ENCODE results near the gene ZNF846. TPM values are rescaled to one million over a fixed set of nuclear protein-coding genes. Genes with fewer than 3 reads are reported as not detected.
"Not testable (repeated sequence)": the region's sequence is repeated elsewhere in the genome, so short reads cannot be mapped to it uniquely, and the experiment has no call there.

Gene ZNF846
- total RNA-seq, 1 experiment from 2014 or later = 10.2 TPM

DNA sequence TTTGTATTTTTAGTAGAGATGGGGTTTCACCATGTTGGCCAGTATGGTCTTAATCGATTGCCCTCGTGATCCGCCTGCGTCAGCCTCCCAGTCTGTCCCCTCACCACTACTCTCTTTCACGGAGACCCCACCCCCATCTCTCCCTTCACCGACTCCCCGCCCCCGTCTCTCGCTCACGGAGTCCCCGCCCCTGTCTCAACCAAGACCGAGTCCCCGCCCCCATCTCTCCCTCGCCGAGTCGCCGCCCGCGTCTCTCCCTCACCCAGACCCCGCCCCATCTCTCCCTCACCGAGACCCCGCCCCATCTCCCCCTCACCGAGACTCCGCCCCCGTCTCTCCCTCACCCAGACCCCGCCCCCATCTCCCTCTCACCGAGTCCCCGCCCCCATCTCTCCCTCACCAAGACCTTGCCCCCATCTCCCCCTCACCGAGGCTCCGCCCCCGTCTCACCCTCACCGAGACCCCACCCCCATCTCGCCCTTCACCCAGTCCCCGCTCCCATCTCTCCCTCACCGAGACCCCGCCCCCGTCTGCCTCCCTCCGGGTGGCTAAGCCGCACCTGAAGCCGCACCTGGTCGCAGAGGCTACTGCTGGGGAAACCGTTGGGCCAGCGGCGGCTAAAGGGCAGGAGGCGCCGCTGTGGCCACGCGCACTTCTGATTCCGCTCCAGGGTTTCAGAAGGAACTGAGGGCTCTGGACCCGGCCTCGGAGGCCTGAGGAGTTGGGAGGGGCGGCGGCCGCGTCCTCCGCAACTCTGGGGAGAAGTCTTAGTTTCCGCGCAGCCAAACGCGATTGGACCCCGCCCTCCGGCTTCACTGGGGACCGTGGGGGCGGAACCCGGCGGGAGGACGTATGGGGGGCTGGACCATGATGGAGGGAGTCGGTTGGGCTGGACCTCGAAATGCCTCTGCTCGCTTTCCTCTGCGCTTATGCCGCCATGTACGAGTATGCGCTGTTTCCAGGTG is 17.1 kb upstream of the ZNF846 start:
- ATAC-seq = peak; percentile 87
- CTCF ChIA-PET = interaction anchor here (0.7 kb wide), 1 partner anchor 15 kb away, joined by 12 read pairs; no protein-coding TSS in a partner anchor
- BruUV-seq (replicated peaks) = no TSS peak

DNA sequence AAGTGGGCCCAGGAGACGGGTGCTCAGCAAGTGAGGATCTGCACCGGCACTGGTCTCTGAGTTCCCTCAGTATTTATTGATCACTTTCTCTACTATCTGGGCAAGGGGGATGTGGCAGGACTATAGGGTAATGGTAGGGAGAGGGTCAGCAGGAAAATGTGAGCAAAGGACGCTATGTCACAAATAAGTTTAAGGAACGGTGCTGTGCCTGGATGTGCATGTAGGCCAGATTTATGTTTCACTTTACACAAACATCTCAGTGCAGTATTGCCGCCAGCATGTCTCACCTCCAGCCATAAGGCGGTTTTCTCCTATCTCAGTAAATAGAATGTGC is 15.6 kb upstream of the ZNF846 start:
- Histone ChIP-seq H3K4me3 (ENCODE audit: low read depth in 2 of 2, low read length in 2 of 2) (peak overlapping the region; percentile 47 to 50; a peak in 3 of 4 replicates), H3K27ac (ENCODE audit: low read length) (peak overlapping the region; percentile 78)
- CTCF ChIA-PET; intact Hi-C loops (cut with micrococcal nuclease; ENCODE audit: unreplicated experiment); ATAC-seq; BruUV-seq (replicated peaks); H3K27me3 ChIP-seq (ENCODE audit: control insufficient read depth, insufficient read depth, low read length); H3K4me1 ChIP-seq (ENCODE audit: control insufficient read depth, insufficient read depth, low read length); H3K9me3 ChIP-seq (ENCODE audit: control insufficient read depth, insufficient read depth, low read depth, low read length); in situ Hi-C loops (cut with HindIII; ENCODE audit: low pct_unique_long_range_greater_than_20kb, low sequenced_read_pairs); POLR2A ChIA-PET; DNase-seq (ENCODE audit: low read depth, low spot score); H3K36me3 ChIP-seq (ENCODE audit: control insufficient read depth, insufficient read depth, low read length): not testable (repeated sequence)

More for the DNA sequence above, 17.1 kb upstream of the ZNF846 start:
- Histone ChIP-seq H3K36me3 (ENCODE audit: control insufficient read depth, insufficient read depth, low read length) (no peaks in the 10 kb centered on the region), H3K9me3 (ENCODE audit: control insufficient read depth, insufficient read depth, low read depth, low read length) (no peaks in the 10 kb centered on the region), H3K27me3 (ENCODE audit: control insufficient read depth, insufficient read depth, low read length) (no peaks in the 10 kb centered on the region), H3K4me3 (ENCODE audit: low read depth in 2 of 2, low read length in 2 of 2) (peak overlapping the region; percentile 61 to 66), H3K27ac (ENCODE audit: low read length) (peak overlapping the region; percentile 82), H3K4me1 (ENCODE audit: control insufficient read depth, insufficient read depth, low read length) (peaks cover 7% of the 10 kb centered on the region; the same call in 1 of the 2 replicates)
- in situ Hi-C loops (cut with HindIII; ENCODE audit: low pct_unique_long_range_greater_than_20kb, low sequenced_read_pairs) (no loop called here), intact Hi-C loops (cut with micrococcal nuclease; ENCODE audit: unreplicated experiment) (no loop called here)
- TF ChIP-seq TCF7L2 (IDR thresholded peaks at IDR 0.05; ENCODE audit: low read depth, low read length) (no peak), POLR2AphosphoS5 (IDR thresholded peaks at IDR 0.05; ENCODE audit: low read depth, low read length) (peak; percentile 66; the same call in 1 of the 2 replicates), SIN3A (IDR thresholded peaks at IDR 0.05; ENCODE audit: borderline replicate concordance, insufficient read depth, low read depth, low read length) (no peak)
- TF ChIP-seq, protein P1, sequence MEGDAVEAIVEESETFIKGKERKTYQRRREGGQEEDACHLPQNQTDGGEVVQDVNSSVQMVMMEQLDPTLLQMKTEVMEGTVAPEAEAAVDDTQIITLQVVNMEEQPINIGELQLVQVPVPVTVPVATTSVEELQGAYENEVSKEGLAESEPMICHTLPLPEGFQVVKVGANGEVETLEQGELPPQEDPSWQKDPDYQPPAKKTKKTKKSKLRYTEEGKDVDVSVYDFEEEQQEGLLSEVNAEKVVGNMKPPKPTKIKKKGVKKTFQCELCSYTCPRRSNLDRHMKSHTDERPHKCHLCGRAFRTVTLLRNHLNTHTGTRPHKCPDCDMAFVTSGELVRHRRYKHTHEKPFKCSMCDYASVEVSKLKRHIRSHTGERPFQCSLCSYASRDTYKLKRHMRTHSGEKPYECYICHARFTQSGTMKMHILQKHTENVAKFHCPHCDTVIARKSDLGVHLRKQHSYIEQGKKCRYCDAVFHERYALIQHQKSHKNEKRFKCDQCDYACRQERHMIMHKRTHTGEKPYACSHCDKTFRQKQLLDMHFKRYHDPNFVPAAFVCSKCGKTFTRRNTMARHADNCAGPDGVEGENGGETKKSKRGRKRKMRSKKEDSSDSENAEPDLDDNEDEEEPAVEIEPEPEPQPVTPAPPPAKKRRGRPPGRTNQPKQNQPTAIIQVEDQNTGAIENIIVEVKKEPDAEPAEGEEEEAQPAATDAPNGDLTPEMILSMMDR (IDR thresholded peaks at IDR 0.05) = no peak
- POLR2A ChIA-PET = interaction anchor here (0.7 kb wide), 1 partner anchor 486 kb away, joined by 16 read pairs; no protein-coding TSS in a partner anchor
- DNase-seq (ENCODE audit: low read depth, low spot score) = peak; percentile 51

DNA sequence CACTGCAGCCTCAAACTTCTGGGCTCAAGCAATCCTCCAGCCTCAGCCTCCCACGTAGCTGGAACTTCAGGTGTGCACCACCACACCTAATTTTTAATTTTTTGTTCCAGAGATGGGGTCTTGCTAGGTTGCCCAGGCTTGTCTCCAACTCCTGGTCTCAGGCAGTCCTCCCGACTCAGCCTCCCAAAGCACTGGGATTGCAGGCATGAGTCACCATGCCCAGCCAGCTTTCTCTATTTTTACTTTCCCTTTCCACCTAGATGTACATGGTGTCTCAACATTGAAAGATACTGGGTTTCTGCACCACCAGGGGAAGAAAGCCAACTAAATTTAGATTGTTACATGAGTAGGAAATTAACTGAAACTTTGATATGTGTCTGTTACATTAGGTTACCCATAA is 13.8 kb upstream of the ZNF846 start:
- intact Hi-C loops (cut with micrococcal nuclease; ENCODE audit: unreplicated experiment) (no loop called here), in situ Hi-C loops (cut with HindIII; ENCODE audit: low pct_unique_long_range_greater_than_20kb, low sequenced_read_pairs) (no loop called here)
- BruUV-seq (replicated peaks) = no TSS peak

More for the DNA sequence above, 13.8 kb upstream of the ZNF846 start:
- Histone ChIP-seq H3K27me3 (ENCODE audit: control insufficient read depth, insufficient read depth, low read length) (no peaks in the 10 kb centered on the region), H3K4me1 (ENCODE audit: control insufficient read depth, insufficient read depth, low read length) (peaks cover 7% of the 10 kb centered on the region; the same call in 1 of the 2 replicates), H3K9me3 (ENCODE audit: control insufficient read depth, insufficient read depth, low read depth, low read length) (no peaks in the 10 kb centered on the region), H3K4me3 (ENCODE audit: low read depth in 2 of 2, low read length in 2 of 2) (no peak overlapping the region), H3K36me3 (ENCODE audit: control insufficient read depth, insufficient read depth, low read length) (no peaks in the 10 kb centered on the region), H3K27ac (ENCODE audit: low read length) (no peak overlapping the region)
- POLR2A ChIA-PET = no interaction called here
- CTCF ChIA-PET = no interaction called here
- ATAC-seq (no peak), DNase-seq (ENCODE audit: low read depth, low spot score) (no peak)
- TF ChIP-seq, protein P2, sequence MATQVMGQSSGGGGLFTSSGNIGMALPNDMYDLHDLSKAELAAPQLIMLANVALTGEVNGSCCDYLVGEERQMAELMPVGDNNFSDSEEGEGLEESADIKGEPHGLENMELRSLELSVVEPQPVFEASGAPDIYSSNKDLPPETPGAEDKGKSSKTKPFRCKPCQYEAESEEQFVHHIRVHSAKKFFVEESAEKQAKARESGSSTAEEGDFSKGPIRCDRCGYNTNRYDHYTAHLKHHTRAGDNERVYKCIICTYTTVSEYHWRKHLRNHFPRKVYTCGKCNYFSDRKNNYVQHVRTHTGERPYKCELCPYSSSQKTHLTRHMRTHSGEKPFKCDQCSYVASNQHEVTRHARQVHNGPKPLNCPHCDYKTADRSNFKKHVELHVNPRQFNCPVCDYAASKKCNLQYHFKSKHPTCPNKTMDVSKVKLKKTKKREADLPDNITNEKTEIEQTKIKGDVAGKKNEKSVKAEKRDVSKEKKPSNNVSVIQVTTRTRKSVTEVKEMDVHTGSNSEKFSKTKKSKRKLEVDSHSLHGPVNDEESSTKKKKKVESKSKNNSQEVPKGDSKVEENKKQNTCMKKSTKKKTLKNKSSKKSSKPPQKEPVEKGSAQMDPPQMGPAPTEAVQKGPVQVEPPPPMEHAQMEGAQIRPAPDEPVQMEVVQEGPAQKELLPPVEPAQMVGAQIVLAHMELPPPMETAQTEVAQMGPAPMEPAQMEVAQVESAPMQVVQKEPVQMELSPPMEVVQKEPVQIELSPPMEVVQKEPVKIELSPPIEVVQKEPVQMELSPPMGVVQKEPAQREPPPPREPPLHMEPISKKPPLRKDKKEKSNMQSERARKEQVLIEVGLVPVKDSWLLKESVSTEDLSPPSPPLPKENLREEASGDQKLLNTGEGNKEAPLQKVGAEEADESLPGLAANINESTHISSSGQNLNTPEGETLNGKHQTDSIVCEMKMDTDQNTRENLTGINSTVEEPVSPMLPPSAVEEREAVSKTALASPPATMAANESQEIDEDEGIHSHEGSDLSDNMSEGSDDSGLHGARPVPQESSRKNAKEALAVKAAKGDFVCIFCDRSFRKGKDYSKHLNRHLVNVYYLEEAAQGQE (IDR thresholded peaks at IDR 0.05; ENCODE audit: insufficient read depth in 1 of 2, low read depth in 2 of 2, low read length in 1 of 2) = no peak
- TF ChIP-seq SIN3A (IDR thresholded peaks at IDR 0.05; ENCODE audit: borderline replicate concordance, insufficient read depth, low read depth, low read length) = no peak
- no peak for TF ChIP-seq TCF7L2 (IDR thresholded peaks at IDR 0.05; ENCODE audit: low read depth, low read length)
- TF ChIP-seq POLR2AphosphoS5 (IDR thresholded peaks at IDR 0.05; ENCODE audit: low read depth, low read length) = no peak
- TF ChIP-seq, protein P1 (IDR thresholded peaks at IDR 0.05) = no peak

Measured in Panc1 (cell line).